Mesodermal cell (in vitro differentiated cells): ENCODE measurements around the gene CRELD2.

Experiments
- H3K27ac ChIP-seq: 2 replicates; pipeline ENCODE4 v1.7.0; 2013; ENCODE audit warnings: mild to moderate bottlenecking, low read depth, low read length, moderate library complexity; ENCODE audit not compliant: severe bottlenecking
- H3K36me3 ChIP-seq: 2 replicates; pipeline ENCODE4 v1.7.1; 2013; ENCODE audit warnings: mild to moderate bottlenecking, low read length, moderate library complexity; ENCODE audit not compliant: control insufficient read depth, insufficient read depth
- H3K4me1 ChIP-seq: one replicate; pipeline ENCODE4 v1.7.1; 2013; ENCODE audit warnings: mild to moderate bottlenecking, low read length; ENCODE audit not compliant: insufficient read depth, control insufficient read depth, poor library complexity, severe bottlenecking
- H3K4me3 ChIP-seq: 2 replicates; pipeline ENCODE4 v1.7.0; 2013; ENCODE audit warnings: low read length, control low read depth, mild to moderate bottlenecking; ENCODE audit not compliant: insufficient read depth, poor library complexity, severe bottlenecking; ENCODE audit errors: extremely low read depth
- H3K9me3 ChIP-seq: 2 replicates; pipeline ENCODE4 v1.7.1; 2013; ENCODE audit warnings: mild to moderate bottlenecking, low read length, moderate library complexity; ENCODE audit not compliant: control insufficient read depth
- WGBS, 2 experiments: methylation state at CpG; one replicate each; pipeline ENCODE4 v1.1.5; 2013; ENCODE audit warnings: missing lambda C conversion rate in 2 of 2; ENCODE audit not compliant: insufficient coverage in 2 of 2; 5-methylcytosine and 5-hydroxymethylcytosine counted together

CRELD2 gene

GRCh38 chr22:49903322-49904039 is 15.0 kb upstream of the CRELD2 start:
- H3K4me1 ChIP-seq: no peaks in the 10 kb centered on the region
- H3K36me3 ChIP-seq: peaks cover 40% of the 10 kb centered on the region
- WGBS, 2 experiments: 91 to 100% methylated on average over 11 to 17 of the region's 17 CpGs

GRCh38 chr22:49904040-49904369 is 14.4 kb upstream of the CRELD2 start:
- Histone ChIP-seq H3K27ac (no peak overlapping the region), H3K4me3 (no peak overlapping the region), H3K36me3 (peaks cover 41% of the 10 kb centered on the region), H3K9me3 (no peaks in the 10 kb centered on the region), H3K4me1 (no peaks in the 10 kb centered on the region)
- WGBS, 2 experiments: 94 to 96% methylated on average over 10 to 11 of the region's 11 CpGs

More at GRCh38 chr22:49903322-49904039, 15.0 kb upstream of the CRELD2 start:
- no peaks in the 10 kb centered on the region for H3K9me3 ChIP-seq
- H3K4me3 ChIP-seq: no peak overlapping the region
- no peak overlapping the region for H3K27ac ChIP-seq

DNA sequence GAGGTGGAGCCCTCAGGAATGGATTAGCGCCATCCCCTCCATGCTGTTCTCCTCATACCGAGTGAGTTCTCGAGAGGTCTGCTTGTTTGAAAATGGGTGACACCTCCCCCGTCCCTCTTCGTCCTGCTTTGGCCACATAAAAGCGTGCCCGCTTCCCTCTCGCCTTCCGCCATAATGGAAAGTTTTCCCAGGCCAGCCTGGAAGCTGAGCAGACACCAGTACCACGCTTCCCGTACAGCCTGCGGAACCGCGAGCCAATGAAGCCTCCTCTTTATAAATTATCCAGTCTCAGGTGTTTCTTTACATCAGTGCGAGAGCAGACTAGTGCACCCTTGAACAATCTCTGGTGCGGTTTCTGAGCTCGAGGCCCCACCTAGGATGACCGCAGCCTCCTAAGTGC is 13.0 kb upstream of the CRELD2 start:
- Histone ChIP-seq H3K27ac (no peak overlapping the region), H3K4me1 (no peaks in the 10 kb centered on the region), H3K4me3 (no peak overlapping the region), H3K9me3 (no peaks in the 10 kb centered on the region), H3K36me3 (peaks cover 35% of the 10 kb centered on the region)
- WGBS, 2 experiments: 94 to 95% methylated on average over 17 to 18 of the region's 18 CpGs

DNA sequence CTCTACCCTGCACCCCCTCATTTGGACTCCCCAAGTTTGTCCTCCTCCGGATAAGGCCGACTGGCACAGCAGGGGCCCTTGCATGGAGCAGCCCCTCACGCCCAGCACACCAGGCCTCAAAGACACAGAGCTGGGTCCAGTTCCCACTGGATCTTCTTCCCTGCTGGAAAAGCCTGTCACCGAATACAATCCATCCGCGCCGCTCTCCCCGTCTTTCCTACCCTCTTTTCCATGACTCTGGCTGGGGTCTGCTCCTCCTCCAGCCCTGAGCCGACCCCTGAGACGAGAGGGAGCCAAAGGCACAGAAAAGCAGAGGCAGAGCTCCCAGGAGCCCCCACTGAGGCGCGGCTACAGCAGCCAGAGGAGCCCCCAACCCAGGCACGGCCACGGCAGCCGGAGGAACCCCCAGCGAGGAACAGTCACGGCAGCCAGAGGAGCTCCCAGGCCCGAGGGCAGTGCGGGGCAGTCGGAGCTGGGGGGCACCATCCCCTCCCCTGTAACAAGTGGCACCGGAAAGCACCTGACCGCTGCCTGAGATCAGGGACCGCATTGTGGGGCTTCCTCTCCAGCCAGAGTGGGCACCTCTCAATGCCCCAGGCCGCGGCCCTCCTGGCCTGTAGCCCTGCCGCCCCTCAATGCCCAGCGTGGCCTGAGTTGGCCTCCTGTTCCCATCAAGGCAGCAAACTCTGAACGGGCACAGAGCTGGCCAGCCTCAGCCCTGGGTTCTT is 12.2 kb upstream of the CRELD2 start:
- 95 to 98% methylated on average over 23 to 25 of the region's 28 CpGs for WGBS, 2 experiments

GRCh38 chr22:49906799-49907290 is 11.6 kb upstream of the CRELD2 start:
- WGBS, 2 experiments: 85 to 93% methylated on average over 7 to 10 of the region's 14 CpGs
- H3K4me3 ChIP-seq: no peak overlapping the region
- H3K36me3 ChIP-seq: peaks cover 31% of the 10 kb centered on the region

More for the DNA sequence above, 12.2 kb upstream of the CRELD2 start:
- no peaks in the 10 kb centered on the region for H3K9me3 ChIP-seq
- no peak overlapping the region for H3K27ac ChIP-seq
- H3K4me3 ChIP-seq: no peak overlapping the region
- peaks cover 31% of the 10 kb centered on the region for H3K36me3 ChIP-seq
- no peaks in the 10 kb centered on the region for H3K4me1 ChIP-seq

GRCh38 chr22:49907807-49908206 is 10.6 kb upstream of the CRELD2 start:
- no peaks in the 10 kb centered on the region for H3K9me3 ChIP-seq
- peaks cover 35% of the 10 kb centered on the region for H3K36me3 ChIP-seq
- 94 to 96% methylated on average over 19 of the region's 19 CpGs for WGBS, 2 experiments
- H3K4me1 ChIP-seq: no peaks in the 10 kb centered on the region
- no peak overlapping the region for H3K27ac ChIP-seq
- H3K4me3 ChIP-seq: no peak overlapping the region

More at GRCh38 chr22:49906799-49907290, 11.6 kb upstream of the CRELD2 start:
- Histone ChIP-seq H3K9me3 (no peaks in the 10 kb centered on the region), H3K4me1 (no peaks in the 10 kb centered on the region), H3K27ac (no peak overlapping the region)

DNA sequence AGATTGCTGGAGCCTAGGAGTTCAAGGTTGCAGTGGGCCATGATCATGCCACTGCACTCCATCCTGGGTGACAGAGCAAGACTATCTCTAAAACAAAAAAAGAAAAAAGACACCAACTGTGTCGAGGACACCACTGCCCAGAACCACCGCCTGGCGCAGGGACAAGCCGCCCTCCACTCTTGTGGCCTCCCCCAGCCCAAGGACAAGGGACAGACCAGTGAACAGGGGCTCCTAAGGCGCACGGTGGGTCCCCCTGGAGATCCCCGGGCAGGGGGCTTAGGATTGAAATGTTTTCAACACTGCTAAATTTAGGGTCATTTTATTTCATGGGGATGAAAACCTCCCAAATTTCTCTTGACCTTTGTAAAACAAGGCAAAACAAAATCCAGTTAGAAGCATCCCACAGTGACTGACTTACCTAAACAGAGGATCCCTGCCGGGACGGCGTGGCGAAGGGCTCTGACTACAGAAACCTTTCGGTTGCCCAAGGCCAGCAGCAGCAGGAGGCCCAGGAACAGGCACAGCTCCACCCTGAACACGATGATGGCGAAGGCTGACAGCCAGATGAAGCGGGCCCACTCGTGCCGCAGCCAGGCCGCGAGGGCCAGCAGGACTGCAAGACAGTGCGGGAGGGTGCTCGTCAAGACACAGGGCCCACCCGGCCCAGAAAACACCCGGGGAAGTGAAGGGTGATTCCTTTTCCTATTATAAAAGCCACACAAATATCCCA is 8.8 kb upstream of the CRELD2 start:
- WGBS, 2 experiments: 94 to 95% methylated on average over 14 to 20 of the region's 23 CpGs
- Histone ChIP-seq H3K27ac (no peak overlapping the region), H3K9me3 (no peaks in the 10 kb centered on the region), H3K4me1 (no peaks in the 10 kb centered on the region), H3K4me3 (no peak overlapping the region), H3K36me3 (peaks cover 23% of the 10 kb centered on the region)

DNA sequence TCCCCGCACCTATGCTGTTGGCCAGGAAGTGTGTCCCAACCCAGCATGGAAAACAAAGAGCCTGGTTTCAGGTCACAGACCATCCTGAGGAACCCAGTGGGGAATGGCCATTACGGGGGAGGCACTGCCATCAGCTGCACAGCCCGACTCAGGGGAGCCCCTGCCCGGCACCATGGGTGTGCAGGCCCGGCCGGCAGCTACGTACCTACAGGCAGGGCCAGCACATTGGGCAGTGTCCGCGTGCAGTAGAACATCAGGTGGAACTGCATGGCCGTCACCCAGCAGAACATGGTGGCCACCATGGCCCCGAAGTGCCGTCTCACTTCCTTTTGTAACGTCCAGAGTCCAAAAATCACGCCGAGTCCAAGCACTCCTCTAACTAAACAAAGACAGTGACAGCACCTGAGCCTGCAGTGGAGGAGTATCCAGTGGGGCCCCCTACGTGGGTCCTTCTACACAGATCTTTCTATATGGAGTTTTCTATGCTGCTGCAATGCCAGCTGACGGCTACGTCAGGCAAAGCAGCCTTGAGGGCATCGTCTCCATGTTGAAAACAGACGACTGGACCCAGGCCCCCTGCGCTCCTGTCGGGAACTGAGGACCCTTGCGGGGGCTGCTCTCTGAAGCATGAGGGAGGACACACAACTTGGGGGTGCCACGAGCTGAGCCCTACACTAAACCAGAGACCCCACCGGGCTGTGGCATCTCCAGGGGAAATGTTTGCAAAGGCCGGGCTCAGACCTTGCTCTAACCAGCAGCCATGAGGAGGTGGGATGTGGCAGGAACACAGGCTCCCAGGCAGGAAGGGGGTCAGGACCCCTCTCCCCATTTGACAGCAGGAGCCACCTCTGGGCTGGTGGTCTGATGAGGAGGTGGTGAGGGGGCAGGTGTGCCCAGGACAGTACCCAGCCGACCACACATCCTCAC is 7.9 kb upstream of the CRELD2 start:
- 92 to 95% methylated on average over 24 to 25 of the region's 27 CpGs for WGBS, 2 experiments
- no peak overlapping the region for H3K27ac ChIP-seq
- H3K9me3 ChIP-seq: no peaks in the 10 kb centered on the region
- H3K4me3 ChIP-seq: no peak overlapping the region
- no peaks in the 10 kb centered on the region for H3K4me1 ChIP-seq
- peaks cover 23% of the 10 kb centered on the region for H3K36me3 ChIP-seq

GRCh38 chr22:49911881-49912625 is 6.4 kb upstream of the CRELD2 start:
- no peaks in the 10 kb centered on the region for H3K4me1 ChIP-seq
- no peak overlapping the region for H3K27ac ChIP-seq
- no peak overlapping the region for H3K4me3 ChIP-seq
- peaks cover 20% of the 10 kb centered on the region for H3K36me3 ChIP-seq
- H3K9me3 ChIP-seq: no peaks in the 10 kb centered on the region
- WGBS, 2 experiments: 93 to 98% methylated on average over 19 to 27 of the region's 30 CpGs
